Measurements from ENCODE around the gene ACOT8.
A peak's percentile ranks its signal among the peaks of the same experiment; 100 is the strongest.
"Not testable (repeated sequence)": the region's sequence is repeated elsewhere in the genome, so short reads cannot be mapped to it uniquely, and the experiment has no call there.

ACOT8 gene

GRCh38 chr20:45882469-45883099 lies 25.4 kb upstream of the ACOT8 start:
- DNase-seq (ENCODE audit: extremely low read depth, low read depth) = no peak
- TF ChIP-seq, protein P1, sequence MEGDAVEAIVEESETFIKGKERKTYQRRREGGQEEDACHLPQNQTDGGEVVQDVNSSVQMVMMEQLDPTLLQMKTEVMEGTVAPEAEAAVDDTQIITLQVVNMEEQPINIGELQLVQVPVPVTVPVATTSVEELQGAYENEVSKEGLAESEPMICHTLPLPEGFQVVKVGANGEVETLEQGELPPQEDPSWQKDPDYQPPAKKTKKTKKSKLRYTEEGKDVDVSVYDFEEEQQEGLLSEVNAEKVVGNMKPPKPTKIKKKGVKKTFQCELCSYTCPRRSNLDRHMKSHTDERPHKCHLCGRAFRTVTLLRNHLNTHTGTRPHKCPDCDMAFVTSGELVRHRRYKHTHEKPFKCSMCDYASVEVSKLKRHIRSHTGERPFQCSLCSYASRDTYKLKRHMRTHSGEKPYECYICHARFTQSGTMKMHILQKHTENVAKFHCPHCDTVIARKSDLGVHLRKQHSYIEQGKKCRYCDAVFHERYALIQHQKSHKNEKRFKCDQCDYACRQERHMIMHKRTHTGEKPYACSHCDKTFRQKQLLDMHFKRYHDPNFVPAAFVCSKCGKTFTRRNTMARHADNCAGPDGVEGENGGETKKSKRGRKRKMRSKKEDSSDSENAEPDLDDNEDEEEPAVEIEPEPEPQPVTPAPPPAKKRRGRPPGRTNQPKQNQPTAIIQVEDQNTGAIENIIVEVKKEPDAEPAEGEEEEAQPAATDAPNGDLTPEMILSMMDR (IDR thresholded peaks at IDR 0.05; ENCODE audit: low read depth, low read length) = no peak

DNA sequence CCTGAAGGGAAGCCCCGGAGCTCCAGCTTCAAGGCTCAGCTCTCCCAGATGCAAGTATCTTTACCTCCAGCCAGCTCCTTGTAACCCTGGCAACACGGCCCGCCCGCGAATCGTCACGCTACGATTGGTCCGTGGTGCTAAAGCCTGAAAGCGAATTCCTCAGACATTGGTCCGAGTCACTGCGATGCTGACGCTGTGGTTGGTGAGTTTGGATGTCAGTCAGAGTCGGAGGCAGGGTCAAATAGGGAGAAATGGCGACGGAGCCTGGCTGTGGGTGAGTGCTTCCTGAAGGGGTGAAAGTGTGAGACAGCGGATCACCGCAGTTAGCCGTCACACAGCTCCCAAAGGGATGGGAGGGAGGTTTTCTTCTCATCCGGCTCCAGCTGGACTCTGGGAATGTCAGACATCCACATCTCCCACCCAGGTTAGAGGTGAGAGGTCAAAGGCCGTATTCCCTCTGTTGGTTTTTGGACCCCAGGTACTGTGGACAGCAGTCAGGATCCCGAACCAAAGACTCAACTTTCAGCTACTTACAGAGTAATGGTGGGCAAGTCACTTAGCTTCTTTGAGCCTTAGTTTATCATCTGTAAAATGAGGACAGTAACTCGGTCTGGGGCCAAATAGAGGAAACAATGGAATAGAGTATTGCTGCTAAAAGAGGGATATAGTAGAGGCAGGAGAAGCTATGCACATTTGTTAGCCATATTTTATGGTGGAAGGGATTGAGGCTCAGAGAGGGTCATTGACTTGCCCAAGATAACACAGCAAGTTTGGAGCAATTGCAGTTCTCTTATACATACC lies 24.0 kb upstream of the ACOT8 start, which contains the start of gene ZSWIM1:
Gene ZSWIM1 (plus strand): TSS at position 240 of the 801 bp plus-strand sequence. CDS start 1,366 bp downstream, outside the sequence.
- TF ChIP-seq, protein P1 (IDR thresholded peaks at IDR 0.05; ENCODE audit: low read depth, low read length) = no peak
- peak; percentile 98 for DNase-seq (ENCODE audit: extremely low read depth, low read depth)

DNA sequence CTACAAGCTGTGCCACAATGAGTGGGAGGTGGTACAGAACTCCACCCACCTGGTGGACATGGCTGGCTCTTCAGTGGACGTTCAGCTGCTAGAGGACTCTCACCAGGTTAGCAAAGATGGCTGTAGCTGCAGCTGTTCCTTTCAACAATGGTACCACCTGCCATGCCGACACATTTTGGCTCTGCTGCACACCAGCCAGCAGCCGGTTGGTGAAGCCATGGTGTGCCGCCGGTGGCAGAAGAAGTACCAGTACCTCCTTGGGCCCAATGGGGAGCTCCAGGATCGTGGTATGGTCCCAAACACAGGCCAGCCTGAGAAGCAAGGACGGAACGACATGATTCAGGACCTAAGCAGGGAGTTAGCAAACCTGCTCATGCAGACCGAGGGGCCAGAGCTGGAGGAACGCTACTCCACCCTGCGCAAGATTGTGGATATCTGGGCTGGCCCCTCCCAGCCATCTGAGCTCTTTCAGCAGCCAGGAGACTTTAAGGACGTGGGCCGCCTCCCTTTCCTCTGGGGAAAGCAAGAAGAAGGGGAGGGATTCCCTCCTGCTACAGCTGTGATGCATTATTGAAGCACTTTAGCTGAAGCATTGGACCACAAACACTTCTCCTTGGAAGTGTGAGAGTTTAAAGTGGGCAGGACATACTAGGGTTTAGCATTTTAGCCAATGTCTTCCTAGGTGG lies 21.0 kb upstream of the ACOT8 start:
- DNase-seq (ENCODE audit: extremely low read depth, low read depth) = no peak
- TF ChIP-seq, protein P1 (IDR thresholded peaks at IDR 0.05; ENCODE audit: low read depth, low read length) = no peak

DNA sequence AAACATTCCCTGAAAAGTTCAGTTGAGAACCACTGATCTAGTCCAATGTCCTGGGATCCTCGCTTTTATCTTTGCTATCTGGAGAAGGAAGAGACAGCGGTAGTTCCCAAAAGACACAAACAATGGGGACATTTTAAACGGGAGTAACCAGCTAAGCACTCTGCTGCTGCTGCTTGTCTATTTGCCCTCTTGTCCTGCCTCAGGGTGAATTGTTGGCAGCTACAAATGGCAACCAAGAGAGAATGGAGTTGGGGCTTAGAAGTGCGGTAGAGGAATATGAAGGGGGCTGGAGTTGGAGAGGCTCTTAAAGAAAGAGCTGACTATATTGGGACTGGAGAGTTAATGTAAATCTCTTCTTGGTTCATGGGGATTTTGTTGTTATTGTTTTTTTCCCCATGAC lies 17.4 kb upstream of the ACOT8 start:
- TF ChIP-seq, protein P1 (IDR thresholded peaks at IDR 0.05; ENCODE audit: low read depth, low read length) = no peak
- no peak for DNase-seq (ENCODE audit: extremely low read depth, low read depth)

DNA sequence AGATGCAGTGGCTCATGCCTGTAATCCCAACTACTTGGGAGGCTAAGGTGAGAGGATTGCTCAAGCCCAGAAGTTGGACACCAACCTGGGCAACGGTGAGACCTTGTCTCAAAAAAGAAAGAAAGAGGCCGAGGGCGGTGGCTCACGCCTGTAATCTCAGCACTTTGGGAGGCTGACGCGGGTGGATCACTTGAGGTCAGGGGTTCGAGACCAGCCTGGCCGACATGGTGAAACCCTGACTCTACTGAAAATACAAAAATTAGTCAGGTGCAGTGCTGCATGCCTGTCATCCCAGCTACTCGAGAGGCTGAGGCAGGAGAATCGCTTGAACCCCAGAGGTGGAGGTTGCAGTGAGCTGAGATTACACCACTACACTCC lies 16.9 kb upstream of the ACOT8 start:
- not testable (repeated sequence) for DNase-seq (ENCODE audit: extremely low read depth, low read depth)

DNA sequence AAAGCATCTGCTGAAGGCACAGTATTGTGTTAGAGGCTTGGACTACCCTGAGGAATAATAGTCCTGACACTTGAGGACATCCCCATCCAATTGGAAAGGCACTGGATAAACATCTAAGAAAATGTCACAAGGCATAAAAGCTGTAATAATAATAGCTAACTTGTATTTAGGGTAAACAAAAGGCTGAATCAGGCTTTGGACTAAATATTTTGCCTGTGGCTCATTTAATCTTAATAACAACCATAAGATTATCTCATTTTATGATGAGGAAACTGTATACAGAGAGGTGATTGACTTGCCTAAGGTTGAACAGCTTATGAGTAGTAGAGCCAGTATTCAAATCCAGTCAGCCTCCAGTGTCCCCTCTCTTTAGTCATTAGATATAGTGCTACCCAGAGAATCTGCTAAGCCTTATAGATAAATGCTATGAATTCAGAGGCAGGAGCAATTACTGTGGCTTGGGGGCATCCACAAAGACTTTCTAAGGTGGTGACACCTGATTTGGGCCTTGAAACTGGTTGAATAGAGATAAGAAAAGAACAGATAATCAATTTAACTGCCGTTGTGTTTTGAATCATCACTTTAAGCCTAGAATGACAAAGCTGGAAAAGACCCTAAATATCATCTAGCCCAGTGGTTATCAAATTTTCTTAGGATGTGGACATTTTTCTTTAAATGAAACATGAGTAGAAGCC lies 16.4 kb upstream of the ACOT8 start:
- DNase-seq (ENCODE audit: extremely low read depth, low read depth) = no peak
- TF ChIP-seq, protein P1 (IDR thresholded peaks at IDR 0.05; ENCODE audit: low read depth, low read length) = no peak

GRCh38 chr20:45872626-45873025 lies 15.4 kb upstream of the ACOT8 start:
- DNase-seq (ENCODE audit: extremely low read depth, low read depth) = no peak
- TF ChIP-seq, protein P1 (IDR thresholded peaks at IDR 0.05; ENCODE audit: low read depth, low read length) = no peak

Data from AG09319 (cell line).